GM23338 (cell line): ENCODE data around the gene LFNG. TPM values are rescaled to one million over a fixed set of nuclear protein-coding genes. Genes with fewer than 3 reads are reported as not detected.

Experiments used
- ATAC-seq: fragments of 200-7000 bp; cut with Tn5 transposase; 3 replicates; pipeline ENCODE4 v1.9.1; 2020
- DNase-seq: peaks from one replicate; pipeline ENCODE4 v3.0.0-alpha.2; 2015; ENCODE audit warnings: low spot score
- H2AFZ ChIP-seq: fragments of 200-600 bp; sonication (generic); 2 replicates; pipeline ENCODE4 v1.8.0; 2016; ENCODE audit warnings: antibody characterized with exemption, mild to moderate bottlenecking, moderate library complexity
- H3F3A ChIP-seq: fragments of 200-600 bp; sonication (generic); replicated peaks from 2 replicates; pipeline ENCODE4 v1.8.0; 2017; ENCODE audit warnings: antibody characterized with exemption, mixed run types, low read depth
- H3K27ac ChIP-seq: fragments of 200-600 bp; sonication (generic); 2 replicates; pipeline ENCODE4 v1.6.1; 2016; ENCODE audit warnings: low read depth
- H3K27me3 ChIP-seq: fragments of 200-600 bp; sonication (generic); 2 replicates; pipeline ENCODE4 v1.8.0; 2016; ENCODE audit warnings: mild to moderate bottlenecking, mixed run types, moderate library complexity; ENCODE audit not compliant: insufficient read depth
- H3K36me3 ChIP-seq: fragments of 200-600 bp; sonication (generic); 2 replicates; pipeline ENCODE4 v1.8.0; 2016; ENCODE audit warnings: mild to moderate bottlenecking; ENCODE audit not compliant: insufficient read depth
- H3K4me1 ChIP-seq: fragments of 200-600 bp; sonication (generic); 2 replicates; pipeline ENCODE4 v1.8.0; 2016; ENCODE audit warnings: mild to moderate bottlenecking, moderate library complexity; ENCODE audit not compliant: insufficient read depth
- H3K4me2 ChIP-seq: fragments of 200-600 bp; sonication (generic); 2 replicates; pipeline ENCODE4 v1.7.1; 2017; ENCODE audit warnings: mixed run types
- H3K4me3 ChIP-seq: fragments of 200-600 bp; sonication (generic); 2 replicates; pipeline ENCODE4 v1.6.1; 2016; ENCODE audit warnings: mixed run types
- H3K79me2 ChIP-seq: fragments of 200-600 bp; sonication (generic); replicated peaks from 2 replicates; pipeline ENCODE4 v1.8.0; 2017; ENCODE audit warnings: mild to moderate bottlenecking; ENCODE audit not compliant: insufficient read depth
- H3K9me2 ChIP-seq: fragments of 200-600 bp; sonication (generic); 2 replicates; pipeline ENCODE4 v1.8.0; 2017; ENCODE audit not compliant: insufficient read depth
- H4K20me1 ChIP-seq: fragments of 200-600 bp; sonication (generic); replicated peaks from 2 replicates; pipeline ENCODE4 v1.8.0; 2017; ENCODE audit warnings: mild to moderate bottlenecking; ENCODE audit not compliant: insufficient read depth
- H3K27ac Mint-ChIP-seq: 2 replicates; pipeline ENCODE4 v1.8.0; 2020; ENCODE audit warnings: inconsistent platforms, mild to moderate bottlenecking, moderate library complexity, mixed read lengths
- H3K27me3 Mint-ChIP-seq: 3 replicates; pipeline ENCODE4 v1.8.0; 2022; ENCODE audit warnings: low read depth, mild to moderate bottlenecking, moderate library complexity, mixed read lengths, inconsistent platforms; ENCODE audit not compliant: insufficient read depth, poor library complexity
- H3K36me3 Mint-ChIP-seq: 3 replicates; pipeline ENCODE4 v1.8.0; 2021; ENCODE audit warnings: low read depth, mild to moderate bottlenecking, inconsistent platforms, moderate library complexity, mixed read lengths
- H3K4me1 Mint-ChIP-seq: 3 replicates; pipeline ENCODE4 v1.8.0; 2020; ENCODE audit warnings: mild to moderate bottlenecking, inconsistent platforms, mixed read lengths
- H3K4me3 Mint-ChIP-seq: 3 replicates; pipeline ENCODE4 v1.8.0; 2021; ENCODE audit warnings: moderate library complexity, mild to moderate bottlenecking, inconsistent platforms, mixed read lengths
- H3K9me3 Mint-ChIP-seq: 3 replicates; pipeline ENCODE4 v1.8.0; 2020; ENCODE audit warnings: moderate library complexity, mild to moderate bottlenecking, inconsistent platforms, mixed read lengths
- CREB1 ChIP-seq: fragments of 250-450 bp; sonication (Bioruptor Pico); IDR thresholded peaks from 2 replicates; pipeline ENCODE4 v1.5.0; 2020; ENCODE audit warnings: low read depth, mild to moderate bottlenecking, moderate library complexity
- CTCF ChIP-seq, 2 experiments: fragments of 200-600 bp in 1 of 2; sonication (generic) in 1 of 2; conservative IDR thresholded peaks; 2 replicates each; pipeline versions ENCODE4 v1.5.1 to v1.6.1; 2016 to 2017; ENCODE audit warnings: antibody characterized with exemption in 2 of 2, low read depth in 2 of 2, mild to moderate bottlenecking in 2 of 2, moderate library complexity in 1 of 2
- EZH2 ChIP-seq: fragments of 200-600 bp; sonication (generic); IDR thresholded peaks from one replicate; pipeline ENCODE4 v1.8.0; 2017; ENCODE audit warnings: antibody characterized with exemption, mild to moderate bottlenecking, low read depth; ENCODE audit not compliant: unreplicated experiment
- EZH2phosphoT487 ChIP-seq: fragments of 200-600 bp; sonication (generic); IDR thresholded peaks from one replicate; pipeline ENCODE4 v1.8.1; 2018; ENCODE audit warnings: antibody characterized with exemption; ENCODE audit not compliant: unreplicated experiment
- JUNB ChIP-seq: IDR thresholded peaks from one replicate; pipeline ENCODE4 v1.6.1; 2016; ENCODE audit warnings: antibody characterized with exemption; ENCODE audit not compliant: unreplicated experiment
- NANOG ChIP-seq: IDR thresholded peaks from 2 replicates; pipeline ENCODE4 v1.6.1; 2016; ENCODE audit warnings: antibody characterized with exemption, borderline replicate concordance
- POLR2AphosphoS5 ChIP-seq: IDR thresholded peaks from 2 replicates; pipeline ENCODE4 v1.6.1; 2016; ENCODE audit warnings: antibody characterized with exemption, low read depth
- REST ChIP-seq: IDR thresholded peaks from one replicate; pipeline ENCODE4 v1.6.1; 2018; ENCODE audit warnings: antibody characterized with exemption; ENCODE audit not compliant: unreplicated experiment
- STAT1 ChIP-seq: IDR thresholded peaks from one replicate; pipeline ENCODE4 v1.6.1; 2016; ENCODE audit warnings: antibody characterized with exemption; ENCODE audit not compliant: unreplicated experiment
- ZNF114 ChIP-seq: fragments of 250-450 bp; sonication (Bioruptor Pico); IDR thresholded peaks from 2 replicates; pipeline ENCODE4 v1.5.0; 2020; ENCODE audit warnings: mild to moderate bottlenecking, moderate library complexity
- ZNF331 ChIP-seq: fragments of 250-450 bp; sonication (Bioruptor Pico); IDR thresholded peaks from 2 replicates; pipeline ENCODE4 v1.5.0; 2020; ENCODE audit warnings: low read depth, mild to moderate bottlenecking, moderate library complexity
- ZNF462 ChIP-seq: fragments of 250-450 bp; sonication (Bioruptor Pico); IDR thresholded peaks from 2 replicates; pipeline ENCODE4 v1.5.0; 2020; ENCODE audit warnings: mild to moderate bottlenecking, moderate library complexity
- polyA plus RNA-seq: library from polyadenylated mRNA; unstranded; fragments of >200 nt; fragmentation: Nextera tagmentation; extraction: Ambion mirVana; gene quantifications from 2 replicates; pipeline ENCODE4 v1.2.1, GENCODE V29; 2016
- total RNA-seq: library from RNA; depleted of rRNA; stranded (reverse); fragments of >200 nt; shearing (Covaris generic); gene quantifications from 2 replicates; pipeline ENCODE4 v1.2.3, GENCODE V29; 2014
- TF ChIP-seq, protein P1 (sequence below): IDR thresholded peaks from 2 replicates; pipeline ENCODE4 v1.6.1; 2016; ENCODE audit warnings: antibody characterized with exemption

Gene LFNG
- total and polyA plus RNA-seq, 2 experiments from 2014 or later, result 1.7 to 35.4 TPM

- H3K27ac ChIP-seq, result no peak overlapping the region
- Mint-ChIP-seq H3K27me3 (peaks cover 21% of the 10 kb centered on the region), H3K36me3 (no peaks in the 10 kb centered on the region; the same call in 2 of the 3 replicates), H3K4me3 (no peak overlapping the region), H3K27ac (no peak overlapping the region), H3K9me3 (no peaks in the 10 kb centered on the region), H3K4me1 (peaks cover 44% of the 10 kb centered on the region)
- 0 out of 2 replicates have a peak, but pooled peaks cover 2% of the 10 kb centered on the region for H3F3A ChIP-seq
- H3K27me3 ChIP-seq, result no peaks in the 10 kb centered on the region
- no peak overlapping the region for H3K4me3 ChIP-seq
- ATAC-seq (no peak; the same call in 2 of the 3 replicates), DNase-seq (no peak)
- no peak overlapping the region for H3K4me2 ChIP-seq
- H3K9me2 ChIP-seq, result no peaks in the 10 kb centered on the region
- H3K4me1 ChIP-seq, result peaks cover 13% of the 10 kb centered on the region; the same call in 1 of the 2 replicates
- H4K20me1 ChIP-seq, result no peaks in the 10 kb centered on the region
- no peak for TF ChIP-seq POLR2AphosphoS5
- TF ChIP-seq ZNF114 (CRISPR knock-in tag), result no peak
- TF ChIP-seq STAT1, result no peak
- TF ChIP-seq NANOG, result no peak
- no peak for TF ChIP-seq REST
- no peak for TF ChIP-seq ZNF331 (CRISPR knock-in tag)
- TF ChIP-seq CTCF (conservative IDR thresholded peaks at IDR 0.05; ENCODE audit: low read depth in 2 of 2), result no peak
- no peak for TF ChIP-seq EZH2
- no peak for TF ChIP-seq EZH2phosphoT487
- no peak for TF ChIP-seq ZNF462 (CRISPR knock-in tag)
- TF ChIP-seq, protein P1, sequence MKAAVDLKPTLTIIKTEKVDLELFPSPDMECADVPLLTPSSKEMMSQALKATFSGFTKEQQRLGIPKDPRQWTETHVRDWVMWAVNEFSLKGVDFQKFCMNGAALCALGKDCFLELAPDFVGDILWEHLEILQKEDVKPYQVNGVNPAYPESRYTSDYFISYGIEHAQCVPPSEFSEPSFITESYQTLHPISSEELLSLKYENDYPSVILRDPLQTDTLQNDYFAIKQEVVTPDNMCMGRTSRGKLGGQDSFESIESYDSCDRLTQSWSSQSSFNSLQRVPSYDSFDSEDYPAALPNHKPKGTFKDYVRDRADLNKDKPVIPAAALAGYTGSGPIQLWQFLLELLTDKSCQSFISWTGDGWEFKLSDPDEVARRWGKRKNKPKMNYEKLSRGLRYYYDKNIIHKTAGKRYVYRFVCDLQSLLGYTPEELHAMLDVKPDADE, result no peak
- TF ChIP-seq CREB1, result no peak
- TF ChIP-seq JUNB, result no peak
- no peaks in the 10 kb centered on the region for H3K79me2 ChIP-seq
- peak overlapping the region; percentile 90; the same call in 1 of the 2 replicates for H2AFZ ChIP-seq
- no peaks in the 10 kb centered on the region for H3K36me3 ChIP-seq
These were observed 20.4 kb upstream of the LFNG start for GRCh38 chr7:2499181-2499580.
